NT2/D1 (cell line): ENCODE results near the gene PRKCG.

Experiments used
- SUZ12 ChIP-seq: IDR thresholded peaks from 2 replicates; pipeline ENCODE4 v1.6.1; 2011; ENCODE audit not compliant: insufficient read length, insufficient read depth; ENCODE audit errors: extremely low read depth
- YY1 ChIP-seq: IDR thresholded peaks from 2 replicates; pipeline ENCODE4 v1.6.1; 2011; ENCODE audit not compliant: insufficient read length, insufficient read depth
- ZNF274 ChIP-seq: IDR thresholded peaks from 2 replicates; pipeline ENCODE4 v1.6.1; 2011; ENCODE audit warnings: mild to moderate bottlenecking, low read depth, low read length

GRCh38 chr19:53898166-53898565 is 16.2 kb downstream of the PRKCG start:
- TF ChIP-seq SUZ12 (no peak), YY1 (no peak), ZNF274 (no peak)
